Urinary bladder (tissue), 4 donors: Measurements from ENCODE around the gene MACROD2. TPM values are rescaled to one million over a fixed set of nuclear protein-coding genes. Genes with fewer than 3 reads are reported as not detected.

Experiments
- DNase-seq: peaks from one replicate; pipeline ENCODE4 v3.0.0-alpha.2; 2015; ENCODE audit errors: extremely low spot score
- H3K27ac ChIP-seq: one replicate; pipeline ENCODE4 v1.5.1; 2013; ENCODE audit warnings: low read depth, mild to moderate bottlenecking, moderate library complexity
- H3K36me3 ChIP-seq: one replicate; pipeline ENCODE4 v1.6.1; 2013; ENCODE audit warnings: mild to moderate bottlenecking, moderate library complexity; ENCODE audit not compliant: insufficient read depth
- H3K4me1 ChIP-seq: one replicate; pipeline ENCODE4 v1.6.1; 2013; ENCODE audit warnings: mild to moderate bottlenecking, moderate library complexity; ENCODE audit not compliant: insufficient read depth
- H3K4me3 ChIP-seq: one replicate; pipeline ENCODE4 v1.5.1; 2013; ENCODE audit warnings: low read depth, low read length
- WGBS: extraction: QIAGEN DNeasy Blood & Tissue Kit; methylation state at CpG from one replicate; pipeline ENCODE4 v1.1.7; 2013; 5-methylcytosine and 5-hydroxymethylcytosine counted together
- polyA plus RNA-seq: library from polyadenylated mRNA; stranded (reverse); fragments of 200-250 nt; gene quantifications from one replicate; pipeline ENCODE4 v1.2.3, GENCODE V29; 2013
- total RNA-seq: library from RNA; depleted of rRNA; stranded (reverse); fragments of >200 nt; gene quantifications from one replicate; pipeline ENCODE4 v1.2.3, GENCODE V29; 2014
- donor health status: healthy with polysubstance abuse.
- donor health status: healthy.

Gene MACROD2
- total and polyA plus RNA-seq, 2 donors: 3.0 to 28.2 TPM

- Histone ChIP-seq H3K27ac (no peak overlapping the region), H3K4me3 (no peak overlapping the region), H3K36me3 (no peaks in the 10 kb centered on the region), H3K4me1 (no peaks in the 10 kb centered on the region)
- no peak for DNase-seq
- WGBS: 71% methylated on average over 7 of the region's 7 CpGs
Measured at GRCh38 chr20:14838663-14839628, 843.6 kb downstream of the MACROD2 start.

- Histone ChIP-seq H3K4me1 (no peaks in the 10 kb centered on the region), H3K36me3 (no peaks in the 10 kb centered on the region), H3K4me3 (no peak overlapping the region), H3K27ac (no peak overlapping the region)
- 82% methylated on average over 2 of the region's 2 CpGs for WGBS
- no peak for DNase-seq
Measured at GRCh38 chr20:14845199-14846160, 850.2 kb downstream of the MACROD2 start.

GRCh38 chr20:14848806-14849205 is 853.5 kb downstream of the MACROD2 start:
- no peak overlapping the region for H3K27ac ChIP-seq
- H3K36me3 ChIP-seq: no peaks in the 10 kb centered on the region
- H3K4me1 ChIP-seq: no peaks in the 10 kb centered on the region
- WGBS: 91% methylated on average over 4 of the region's 4 CpGs
- no peak overlapping the region for H3K4me3 ChIP-seq
- DNase-seq: no peak

- H3K4me3 ChIP-seq: no peak overlapping the region
- H3K36me3 ChIP-seq: no peaks in the 10 kb centered on the region
- WGBS: 89% methylated on average over 2 of the region's 2 CpGs
- H3K4me1 ChIP-seq: no peaks in the 10 kb centered on the region
- no peak overlapping the region for H3K27ac ChIP-seq
- DNase-seq: no peak
Measured at GRCh38 chr20:14853079-14853478, 857.8 kb downstream of the MACROD2 start.

GRCh38 chr20:14855171-14855570 is 859.9 kb downstream of the MACROD2 start:
- no peaks in the 10 kb centered on the region for H3K36me3 ChIP-seq
- no peak for DNase-seq
- no peak overlapping the region for H3K27ac ChIP-seq
- no peaks in the 10 kb centered on the region for H3K4me1 ChIP-seq
- no peak overlapping the region for H3K4me3 ChIP-seq
- 84% methylated on average over 2 of the region's 2 CpGs for WGBS

GRCh38 chr20:14859627-14860026 is 864.3 kb downstream of the MACROD2 start:
- DNase-seq: no peak

GRCh38 chr20:14860410-14860814 is 865.1 kb downstream of the MACROD2 start:
- Histone ChIP-seq H3K4me1 (no peaks in the 10 kb centered on the region), H3K27ac (no peak overlapping the region), H3K4me3 (no peak overlapping the region), H3K36me3 (no peaks in the 10 kb centered on the region)
- no peak for DNase-seq
- 27% methylated on average over 4 of the region's 4 CpGs for WGBS

More at GRCh38 chr20:14859627-14860026, 864.3 kb downstream of the MACROD2 start:
- no peaks in the 10 kb centered on the region for H3K36me3 ChIP-seq
- H3K4me1 ChIP-seq: no peaks in the 10 kb centered on the region
- no peak overlapping the region for H3K27ac ChIP-seq
- no peak overlapping the region for H3K4me3 ChIP-seq

- no peak for DNase-seq
- Histone ChIP-seq H3K36me3 (no peaks in the 10 kb centered on the region), H3K27ac (no peak overlapping the region), H3K4me3 (no peak overlapping the region), H3K4me1 (no peaks in the 10 kb centered on the region)
- whole genome bisulfite sequencing: 93% methylated on average over 4 of the region's 4 CpGs
Measured at GRCh38 chr20:14861028-14861699, 865.8 kb downstream of the MACROD2 start.

GRCh38 chr20:14865169-14865568 is 869.9 kb downstream of the MACROD2 start:
- no peak overlapping the region for H3K27ac ChIP-seq
- no peak for DNase-seq
- H3K4me3 ChIP-seq: no peak overlapping the region
- no peaks in the 10 kb centered on the region for H3K36me3 ChIP-seq
- WGBS: 74% methylated on average over 3 of the region's 3 CpGs
- H3K4me1 ChIP-seq: no peaks in the 10 kb centered on the region

- no peak for DNase-seq
- H3K4me3 ChIP-seq: no peak overlapping the region
Measured at GRCh38 chr20:14865731-14866130, 870.4 kb downstream of the MACROD2 start.

GRCh38 chr20:14866841-14867514 is 871.7 kb downstream of the MACROD2 start:
- no peak for DNase-seq
- H3K4me1 ChIP-seq: no peaks in the 10 kb centered on the region
- no peak overlapping the region for H3K4me3 ChIP-seq
- WGBS: 70% methylated on average over 4 of the region's 4 CpGs
- no peak overlapping the region for H3K27ac ChIP-seq
- no peaks in the 10 kb centered on the region for H3K36me3 ChIP-seq

More at GRCh38 chr20:14865731-14866130, 870.4 kb downstream of the MACROD2 start:
- Histone ChIP-seq H3K36me3 (no peaks in the 10 kb centered on the region), H3K4me1 (no peaks in the 10 kb centered on the region), H3K27ac (no peak overlapping the region)

- H3K4me1 ChIP-seq: no peaks in the 10 kb centered on the region
- H3K4me3 ChIP-seq: no peak overlapping the region
- DNase-seq: no peak
- 78% methylated on average over 3 of the region's 3 CpGs for WGBS
- H3K27ac ChIP-seq: no peak overlapping the region
- no peaks in the 10 kb centered on the region for H3K36me3 ChIP-seq
Measured at GRCh38 chr20:14877301-14878028, 882.1 kb downstream of the MACROD2 start.
